ENCODE results near the gene PSEN2.
"Not testable (repeated sequence)": the region's sequence is repeated elsewhere in the genome, so short reads cannot be mapped to it uniquely, and the experiment has no call there.

The PSEN2 gene

DNA sequence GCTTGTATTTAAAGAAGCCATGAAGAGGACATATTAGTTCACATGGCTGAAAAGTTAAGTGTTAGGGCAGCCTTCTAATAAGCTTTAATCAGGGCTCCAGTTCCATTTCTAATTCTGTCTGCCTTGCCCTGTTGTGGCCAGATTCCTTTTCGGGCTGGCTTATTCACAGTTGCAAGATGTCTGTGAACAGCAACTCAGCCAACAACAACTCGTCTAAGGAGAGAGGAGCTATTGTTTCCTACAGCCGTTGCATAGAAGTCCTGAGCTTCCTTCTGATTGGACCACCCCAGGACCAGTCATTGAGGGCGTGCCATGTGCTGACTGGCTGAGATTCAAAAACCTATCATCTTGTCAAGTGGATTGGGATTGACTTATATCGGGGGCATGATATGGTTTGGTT lies 51.1 kb downstream of the PSEN2 start:
- no peak for DNase-seq

DNA sequence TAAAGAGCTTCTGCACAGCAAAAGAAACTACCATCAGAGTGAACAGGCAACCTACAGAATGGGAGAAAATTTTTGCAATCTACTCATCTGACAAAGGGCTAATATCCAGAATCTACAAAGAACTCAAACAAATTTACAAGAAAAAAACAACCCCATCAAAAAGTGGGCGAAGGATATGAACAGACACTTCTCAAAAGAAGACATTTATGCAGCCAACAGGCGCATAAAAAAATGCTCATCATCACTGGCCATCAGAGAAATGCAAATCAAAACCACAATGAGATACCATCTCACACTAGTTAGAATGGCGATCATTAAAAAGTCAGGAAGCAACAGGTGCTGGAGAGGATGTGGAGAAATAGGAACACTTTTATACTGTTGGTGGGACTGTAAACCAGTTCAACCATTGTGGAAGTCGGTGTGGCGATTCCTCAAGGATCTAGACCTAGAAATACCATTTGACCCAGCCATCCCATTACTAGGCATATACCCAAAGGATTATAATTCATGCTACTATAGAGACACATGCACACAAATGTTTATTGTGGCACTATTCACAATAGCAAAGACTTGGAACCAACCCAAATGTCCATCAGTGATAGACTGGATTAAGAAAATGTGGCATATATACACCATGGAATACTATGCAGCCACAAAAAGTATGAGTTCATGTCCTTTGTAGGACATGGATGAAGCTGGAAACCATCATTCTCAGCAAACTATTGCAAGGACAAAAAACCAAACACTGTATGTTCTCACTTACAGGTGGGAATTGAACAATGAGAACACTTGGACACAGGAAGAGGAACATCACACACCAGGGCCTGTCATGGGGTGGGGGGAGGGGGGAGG lies 59.1 kb downstream of the PSEN2 start:
- DNase-seq, result not testable (repeated sequence)

DNA sequence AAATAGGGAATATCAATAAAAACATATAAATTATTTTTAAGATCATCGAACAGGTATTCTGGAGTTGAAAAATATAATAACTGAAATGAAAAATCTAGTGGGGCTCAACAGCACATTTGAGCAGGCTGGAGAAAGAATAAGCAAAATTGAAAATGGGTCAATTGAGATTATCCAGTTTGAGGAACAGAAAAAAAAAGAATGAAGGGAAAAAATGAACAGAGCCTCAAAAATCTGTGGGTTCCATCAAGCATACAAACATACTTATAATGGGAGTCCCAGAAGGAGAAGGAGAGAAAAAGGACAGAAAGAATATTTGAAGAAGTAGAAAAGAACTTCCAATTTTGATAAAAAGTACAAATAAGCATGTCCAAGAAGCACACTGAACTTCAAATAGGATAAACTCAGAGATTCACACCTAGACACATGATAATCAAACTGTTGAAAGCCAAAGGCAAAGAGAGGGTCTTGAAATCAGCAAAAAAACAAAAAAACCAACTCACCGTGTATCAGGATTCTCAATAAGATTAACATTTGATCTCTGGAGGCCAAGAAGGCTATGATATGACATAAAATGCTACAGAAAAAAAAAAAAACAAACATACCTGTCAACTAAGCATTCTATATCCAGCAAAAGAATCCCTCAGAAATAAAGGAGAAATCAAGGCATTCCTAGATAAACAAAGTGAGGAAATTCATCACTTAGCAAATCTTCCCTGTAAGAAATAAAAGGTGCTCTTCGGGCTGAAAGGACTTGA lies 64.2 kb downstream of the PSEN2 start:
- DNase-seq, result no peak

DNA sequence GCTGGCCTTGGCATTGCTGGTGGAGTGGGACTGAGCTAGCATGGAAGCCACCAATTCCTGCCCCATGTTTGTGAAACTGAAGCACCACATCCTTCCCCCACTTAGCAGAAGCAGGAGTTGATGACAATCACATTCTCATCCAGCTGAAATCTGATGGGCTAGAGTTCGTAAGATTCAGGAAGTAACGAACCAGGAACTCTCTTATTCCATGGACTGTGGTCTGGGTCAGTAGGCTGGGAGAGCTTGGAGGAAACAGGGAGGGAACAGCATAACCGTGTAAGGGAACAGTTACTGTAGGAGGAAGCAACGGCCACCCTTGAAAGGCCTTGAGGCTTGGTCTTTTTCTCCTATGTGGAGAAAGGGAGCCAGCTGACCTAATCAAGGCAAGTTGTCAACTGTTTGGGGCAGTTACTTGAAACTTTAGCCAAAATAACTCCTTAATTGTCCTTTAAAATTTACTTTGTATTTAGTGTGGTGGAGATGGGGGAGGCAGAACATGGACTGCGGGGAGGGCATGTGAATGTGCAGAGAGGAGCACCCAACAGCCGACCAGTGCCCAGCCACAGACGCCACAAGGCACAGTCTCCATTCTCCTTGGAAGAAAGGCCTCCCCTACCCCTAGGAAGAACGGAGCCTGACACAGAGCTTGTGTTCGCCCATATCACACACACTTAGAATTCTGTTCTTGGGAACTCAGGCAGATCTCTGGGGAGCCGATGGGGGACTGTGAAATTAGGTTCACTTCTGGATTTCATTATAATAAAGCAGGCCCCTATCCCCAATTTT lies 67.7 kb downstream of the PSEN2 start:
- DNase-seq, result no peak

DNA sequence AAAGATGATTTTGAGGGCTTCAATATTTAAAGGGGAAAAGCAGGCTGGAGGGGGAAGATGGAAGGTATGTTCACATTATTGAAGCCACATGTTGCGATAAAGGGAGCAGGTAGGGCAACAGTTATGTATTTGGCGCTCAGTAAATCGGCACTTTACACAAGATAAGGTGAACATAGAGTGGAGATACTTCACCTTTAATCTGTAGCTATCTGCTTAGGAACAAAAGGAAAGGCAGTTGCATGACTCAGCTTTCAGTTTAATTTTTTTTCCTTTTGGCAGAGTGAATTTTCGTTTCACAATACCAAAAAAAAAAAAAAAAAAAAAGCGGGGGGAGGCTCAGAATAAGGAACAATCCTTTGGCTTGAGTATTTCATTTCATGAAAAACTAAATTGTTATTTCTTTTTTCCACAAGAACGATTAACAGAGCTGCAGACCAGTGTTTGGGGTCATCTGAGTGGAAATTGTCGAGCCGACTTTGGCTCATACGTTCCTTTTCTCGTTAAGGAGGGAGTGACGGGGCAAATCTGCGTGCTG lies 68.6 kb downstream of the PSEN2 start:
- DNase-seq, result no peak

DNA sequence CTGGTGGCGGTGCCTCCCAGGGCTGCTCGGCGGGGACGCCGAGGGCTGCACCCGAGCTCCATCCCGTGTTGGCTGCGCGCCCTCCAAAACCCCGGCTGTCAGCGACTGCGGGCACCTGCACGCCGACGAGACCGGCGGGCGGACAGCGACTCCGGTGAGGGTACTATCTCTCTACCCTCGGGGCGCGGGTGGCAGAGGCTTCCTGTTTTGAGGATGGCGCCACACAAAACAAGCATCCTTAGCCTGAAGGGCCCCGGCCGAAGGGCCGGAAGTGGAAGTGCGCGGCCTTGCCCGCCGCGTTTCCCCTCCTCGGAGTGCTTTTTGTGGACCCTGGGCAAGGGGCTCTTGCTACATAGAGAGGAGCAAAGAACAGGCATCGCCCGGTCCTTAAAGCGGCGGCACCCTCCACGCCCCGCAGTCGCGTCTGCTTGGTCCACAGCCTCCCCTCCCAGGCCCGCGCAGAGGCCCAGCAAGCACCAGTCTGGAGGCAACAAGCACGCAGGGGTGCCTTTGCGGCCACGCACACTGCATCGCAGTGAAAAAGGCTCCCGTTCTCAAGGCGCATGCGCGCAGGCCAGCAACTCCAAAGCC lies 69.1 kb downstream of the PSEN2 start:
- no peak for DNase-seq

DNA sequence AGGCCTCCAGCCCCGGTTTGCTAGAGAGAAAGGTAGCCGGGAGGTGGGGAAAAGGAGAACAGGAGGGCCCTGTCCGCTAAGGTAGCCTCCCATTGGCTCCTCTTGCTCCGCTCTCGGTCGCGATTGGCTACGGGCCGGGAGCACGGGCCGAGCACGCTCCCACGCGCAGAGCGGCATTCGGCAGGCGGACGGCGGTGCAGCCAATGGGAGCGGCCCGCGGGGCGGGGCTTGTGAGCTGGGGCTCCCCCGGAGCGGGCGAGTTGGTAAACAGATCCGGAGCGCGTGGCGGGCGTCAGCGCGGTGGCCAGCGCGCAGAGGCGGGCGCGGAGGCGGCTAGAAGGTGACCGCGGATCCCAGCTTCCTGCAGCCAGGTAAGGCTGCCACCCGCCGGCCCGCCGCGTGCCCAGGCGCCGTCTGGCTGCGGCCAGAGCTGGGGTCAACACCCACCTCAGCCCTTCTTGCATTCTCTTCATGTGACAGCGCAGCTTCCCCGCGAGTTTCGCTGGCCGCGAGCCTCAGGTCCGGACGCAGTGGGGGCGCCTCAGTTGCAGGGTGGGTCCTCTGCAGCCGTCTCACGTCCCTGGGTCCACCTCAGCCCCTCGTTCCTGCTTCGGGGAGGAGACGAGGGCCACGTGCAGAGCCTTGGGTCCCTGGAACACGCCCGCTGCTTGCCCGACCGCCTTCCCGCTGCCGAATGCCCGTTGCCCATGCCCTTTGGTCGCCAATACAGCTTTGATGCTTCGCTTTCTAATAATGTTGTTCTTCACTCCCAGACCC lies 69.8 kb downstream of the PSEN2 start, which contains the start of gene COQ8A:
COQ8A (plus strand) TSS at position 266 of the 777 bp plus-strand sequence. CDS start 21,092 bp downstream, outside the sequence.
- DNase-seq, result peak; percentile 99

DNA sequence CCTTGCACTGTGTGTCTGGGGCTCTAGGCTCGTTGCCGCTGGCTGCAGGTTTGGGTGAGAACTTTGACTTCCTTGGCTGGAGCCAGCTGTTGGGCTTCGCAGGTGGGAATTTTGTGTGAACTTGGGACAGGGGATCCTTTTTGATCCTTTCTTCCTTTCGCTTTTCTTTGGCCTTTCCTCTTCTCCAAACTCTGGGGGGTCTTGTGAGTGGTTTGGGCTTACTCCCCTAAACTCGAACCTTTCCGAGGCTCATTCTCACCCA lies 70.3 kb downstream of the PSEN2 start:
- no peak for DNase-seq

DNA sequence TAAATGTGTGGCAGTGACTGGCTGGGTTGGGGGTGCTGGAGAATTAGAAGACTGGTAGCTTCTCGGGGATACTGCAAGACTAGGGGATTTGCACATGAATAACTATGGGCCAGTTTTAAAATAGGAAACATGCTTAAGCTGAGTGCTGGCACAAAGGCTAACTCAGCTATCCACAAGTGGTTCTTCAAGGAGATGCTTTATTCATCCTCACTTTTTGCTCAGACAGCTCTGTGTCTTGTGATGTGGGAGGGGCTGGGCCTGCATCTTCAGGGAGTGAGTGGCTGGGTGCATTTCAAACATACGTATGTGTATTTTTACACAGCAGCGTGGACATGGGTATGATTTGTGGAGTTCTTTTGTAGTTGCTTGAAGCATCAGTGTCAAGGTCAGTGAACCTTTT lies 72.0 kb downstream of the PSEN2 start:
- no peak for DNase-seq

DNA sequence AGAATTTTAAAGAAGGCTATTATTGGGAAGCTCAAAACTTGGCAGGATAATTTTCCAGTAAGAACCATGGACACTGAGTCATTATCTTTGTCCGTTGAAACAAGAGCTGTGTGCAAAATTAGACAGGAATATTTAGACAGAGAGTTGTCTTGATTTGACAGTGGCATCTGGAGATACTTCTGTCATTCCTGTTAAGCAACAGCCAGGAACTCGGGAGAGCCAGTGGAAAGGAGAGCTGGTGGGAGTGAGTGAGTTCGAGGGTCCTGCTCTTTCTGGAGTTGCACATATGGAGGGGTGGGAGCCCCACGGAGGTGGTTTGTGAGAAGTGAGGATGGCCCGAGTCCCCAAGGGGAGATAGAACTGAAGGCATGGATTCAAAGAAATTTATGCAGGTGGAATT lies 72.7 kb downstream of the PSEN2 start:
- no peak for DNase-seq

DNA sequence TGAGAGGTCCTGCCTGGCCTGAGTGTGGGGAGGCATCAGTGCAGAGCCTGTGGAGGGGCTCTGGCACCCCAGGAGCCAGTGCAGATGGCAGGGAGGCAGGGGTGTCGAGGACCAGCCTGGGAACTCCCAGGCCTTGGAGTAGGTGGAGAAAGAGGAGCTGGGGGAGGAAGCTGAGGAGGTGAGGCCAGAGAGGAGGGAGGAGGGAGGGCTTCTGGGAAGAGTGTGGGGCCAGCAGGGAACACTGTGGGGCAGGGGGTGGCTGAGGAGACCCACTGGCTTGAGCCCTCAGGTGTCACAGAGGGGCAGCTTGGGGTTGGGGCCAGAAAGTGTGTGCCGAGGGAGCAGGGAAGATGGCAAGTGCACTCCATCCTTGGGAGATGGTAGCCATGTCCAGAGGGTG lies 73.5 kb downstream of the PSEN2 start:
- no peak for DNase-seq

DNA sequence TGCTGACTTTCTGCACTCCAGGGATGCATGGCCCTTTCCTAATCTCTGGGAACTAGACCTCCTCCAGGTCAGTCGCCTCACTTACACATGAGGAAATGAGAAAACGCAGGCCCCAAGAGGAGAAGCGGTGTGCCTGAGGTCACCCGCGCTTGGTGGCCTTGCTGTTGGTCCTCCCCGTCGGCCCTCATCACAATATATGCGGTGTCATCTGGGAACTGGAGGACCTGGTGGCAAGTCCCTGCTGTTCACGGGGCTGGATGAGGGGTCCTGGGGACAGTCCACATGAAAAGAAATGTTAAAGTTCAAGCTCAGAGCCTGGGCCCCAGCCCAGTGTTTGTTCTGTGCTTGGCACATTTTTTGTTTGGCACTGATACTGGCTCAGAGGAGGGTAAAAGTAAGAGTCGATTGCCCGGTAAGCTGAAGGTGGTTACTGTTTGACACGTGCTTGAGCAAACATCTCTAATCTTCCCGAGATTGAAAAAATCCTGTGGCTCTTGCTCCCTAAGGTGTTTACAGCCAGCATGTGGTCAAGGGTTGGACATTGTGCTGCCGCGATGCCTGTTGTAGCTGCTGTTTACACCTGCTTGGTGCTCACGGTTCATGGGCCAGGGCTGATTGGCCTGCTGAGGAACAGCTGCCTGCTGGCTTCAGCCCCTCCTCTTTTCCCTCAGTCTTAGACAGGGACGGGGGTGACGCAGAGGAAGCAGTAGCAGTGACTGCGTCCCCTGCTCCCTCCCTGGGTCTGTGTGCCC lies 74.9 kb downstream of the PSEN2 start:
- peak; percentile 47 for DNase-seq

Measured in NCI-H2107 (cell line).